Muscle of arm (tissue), 12 donors: ENCODE measurements around the gene ZG16B. TPM values are rescaled to one million over a fixed set of nuclear protein-coding genes. Genes with fewer than 3 reads are reported as not detected.

Experiments
- DNase-seq: peaks from one replicate; pipeline ENCODE4 v3.0.0-alpha.2; 2013
- polyA plus RNA-seq, 12 donors: library from polyadenylated mRNA; unstranded; fragments of 120-200 nt; gene quantifications; one replicate each; pipeline ENCODE4 v1.2.1, GENCODE V29; 2013; ENCODE audit not compliant: insufficient read length in 12 of 12

The ZG16B gene
- polyA plus RNA-seq, 12 donors = 0.23 to 0.97 (median 0.37) TPM; not detected in 5

DNA sequence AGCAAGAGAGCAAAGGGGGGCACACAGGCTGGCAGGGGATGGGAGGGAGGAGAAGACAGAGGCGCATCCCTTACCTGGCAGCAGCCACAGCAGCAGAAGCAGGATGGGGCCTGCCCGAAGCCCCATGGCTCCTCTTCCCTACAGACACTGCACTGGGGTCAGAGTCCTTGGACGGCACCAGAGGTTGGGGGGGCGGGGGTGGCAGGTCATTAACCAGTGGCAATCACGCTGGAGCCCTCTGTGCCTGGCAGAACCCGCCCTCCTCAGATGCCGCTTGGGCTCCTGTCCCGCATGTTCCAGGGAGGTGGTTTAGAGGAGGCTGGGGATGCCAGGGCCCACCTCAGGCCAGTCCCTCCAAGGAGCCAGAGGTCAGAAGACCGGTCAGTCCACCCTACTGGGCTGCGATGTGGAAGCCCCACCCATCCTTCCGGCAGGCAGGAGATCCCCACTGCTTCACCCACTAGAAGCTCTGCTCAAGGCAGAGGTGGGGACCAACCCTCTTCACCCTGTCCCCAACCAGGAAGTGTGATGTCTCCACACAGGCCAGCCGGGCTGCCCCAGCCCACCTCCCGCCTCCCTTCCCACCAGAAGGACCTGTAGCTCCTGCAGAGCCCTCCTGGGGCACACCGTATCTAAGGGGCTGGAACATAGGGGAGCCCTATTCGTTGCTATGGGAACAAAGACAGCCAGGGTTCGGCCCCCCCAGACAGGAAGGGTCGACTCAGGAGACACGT, 11.7 kb downstream of the ZG16B start:
- DNase-seq = no peak

DNA sequence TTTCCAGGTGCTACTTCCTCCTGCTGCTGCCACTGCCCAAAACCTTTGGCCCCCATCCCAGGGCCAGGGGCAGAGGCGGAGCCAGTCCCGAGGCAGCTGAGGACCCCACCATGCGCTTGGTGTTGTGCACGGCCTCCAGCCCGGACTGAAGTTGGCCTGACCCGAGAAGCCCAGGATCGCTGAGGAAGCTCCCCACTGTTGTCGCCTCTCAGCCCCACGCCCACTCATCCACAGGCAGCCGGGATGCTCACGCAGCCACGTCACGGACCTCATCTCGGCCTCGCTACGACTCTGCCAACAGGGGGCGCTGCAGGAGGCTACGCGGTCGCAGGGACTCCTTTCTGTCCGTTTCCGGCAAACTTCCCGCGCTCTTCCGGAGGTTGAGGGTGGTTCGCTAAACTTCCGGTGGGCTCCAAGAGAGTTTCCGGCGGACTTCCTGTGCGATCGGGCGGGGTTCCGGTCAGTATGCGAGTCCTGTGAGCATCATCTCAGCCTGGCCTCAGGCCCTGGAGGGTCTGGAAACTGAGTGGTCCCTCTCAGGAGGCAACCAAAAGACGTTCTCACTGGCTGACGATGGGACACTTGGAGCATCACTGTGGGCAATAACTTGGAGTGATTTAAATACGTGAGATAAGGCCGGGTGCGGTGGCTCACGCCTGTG, 12.4 kb downstream of the ZG16B start:
- peak; percentile 43 for DNase-seq

DNA sequence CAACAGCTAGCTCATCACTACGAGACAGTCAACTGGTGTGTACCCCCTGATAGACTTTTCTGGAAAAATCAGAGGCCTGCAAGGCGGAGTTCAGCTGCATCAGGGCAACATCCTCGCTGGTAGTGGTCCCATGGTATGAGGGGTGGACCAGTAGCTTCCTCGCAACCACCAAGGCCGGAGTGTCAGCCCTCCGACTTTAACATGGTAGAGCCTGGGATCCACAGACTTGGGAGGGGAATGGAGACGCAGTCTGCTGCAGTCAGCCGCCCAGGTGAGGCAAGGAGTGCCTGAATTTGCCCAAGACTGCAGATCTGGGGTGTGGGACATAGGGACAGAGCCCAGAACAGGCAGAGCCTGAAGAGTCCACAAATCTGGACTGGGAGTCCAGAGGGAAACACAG, 13.4 kb downstream of the ZG16B start:
- no peak for DNase-seq

DNA sequence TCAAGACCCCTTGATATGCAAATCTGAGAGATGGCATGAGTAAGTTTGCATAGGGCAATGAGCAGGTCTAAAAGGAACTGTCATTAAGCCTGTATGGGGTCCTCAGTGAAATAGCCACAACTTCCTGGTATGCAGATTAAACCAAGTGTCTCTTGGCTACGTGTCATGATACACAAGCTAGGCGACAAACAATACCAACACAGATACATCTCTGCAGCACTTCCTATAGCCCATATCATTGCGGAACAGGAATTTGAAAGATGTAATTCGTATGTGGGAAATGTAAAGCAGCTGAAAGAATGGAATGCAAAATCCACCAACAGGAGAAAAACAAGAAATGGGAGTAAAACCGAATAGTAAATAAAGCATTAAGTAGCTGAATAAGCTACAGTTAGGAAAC, 15.0 kb downstream of the ZG16B start:
- DNase-seq = no peak

DNA sequence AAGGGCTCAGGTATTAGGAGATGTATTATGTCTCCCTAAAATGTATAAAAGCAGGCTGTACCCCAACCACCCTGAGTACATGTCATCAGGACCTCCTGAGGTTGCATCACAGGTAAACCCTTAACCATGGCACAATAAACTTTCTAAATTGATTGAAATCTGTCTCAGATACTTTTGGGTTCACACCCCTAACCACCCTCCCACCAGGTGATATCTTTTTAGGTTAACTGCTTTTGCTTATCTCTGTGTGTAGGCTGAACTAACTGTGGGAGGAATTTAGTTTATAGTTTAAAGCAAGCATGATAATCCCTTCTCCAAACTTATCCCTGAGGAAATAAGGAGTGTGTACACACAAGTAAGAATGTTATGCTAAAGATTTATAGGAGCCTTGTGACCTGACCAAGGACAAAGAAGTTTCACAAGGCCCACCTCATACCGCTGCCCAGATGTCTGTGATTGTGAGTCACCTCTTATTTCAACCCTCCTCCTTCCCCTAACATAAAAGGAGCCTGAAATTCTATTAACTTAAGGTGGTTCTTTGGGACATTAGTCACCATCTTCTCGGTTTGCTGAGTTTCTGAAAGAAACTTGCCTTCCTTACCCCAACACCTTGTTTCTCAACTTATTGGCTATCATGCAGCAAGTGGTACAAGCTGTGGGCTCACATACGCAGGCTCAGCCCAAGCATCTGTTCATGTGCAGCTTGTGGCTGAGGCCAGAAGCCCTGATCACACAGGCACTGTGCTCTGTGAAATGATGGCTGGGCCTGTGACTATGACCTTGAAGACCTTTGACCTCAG, 16.6 kb downstream of the ZG16B start:
- DNase-seq = no peak

DNA sequence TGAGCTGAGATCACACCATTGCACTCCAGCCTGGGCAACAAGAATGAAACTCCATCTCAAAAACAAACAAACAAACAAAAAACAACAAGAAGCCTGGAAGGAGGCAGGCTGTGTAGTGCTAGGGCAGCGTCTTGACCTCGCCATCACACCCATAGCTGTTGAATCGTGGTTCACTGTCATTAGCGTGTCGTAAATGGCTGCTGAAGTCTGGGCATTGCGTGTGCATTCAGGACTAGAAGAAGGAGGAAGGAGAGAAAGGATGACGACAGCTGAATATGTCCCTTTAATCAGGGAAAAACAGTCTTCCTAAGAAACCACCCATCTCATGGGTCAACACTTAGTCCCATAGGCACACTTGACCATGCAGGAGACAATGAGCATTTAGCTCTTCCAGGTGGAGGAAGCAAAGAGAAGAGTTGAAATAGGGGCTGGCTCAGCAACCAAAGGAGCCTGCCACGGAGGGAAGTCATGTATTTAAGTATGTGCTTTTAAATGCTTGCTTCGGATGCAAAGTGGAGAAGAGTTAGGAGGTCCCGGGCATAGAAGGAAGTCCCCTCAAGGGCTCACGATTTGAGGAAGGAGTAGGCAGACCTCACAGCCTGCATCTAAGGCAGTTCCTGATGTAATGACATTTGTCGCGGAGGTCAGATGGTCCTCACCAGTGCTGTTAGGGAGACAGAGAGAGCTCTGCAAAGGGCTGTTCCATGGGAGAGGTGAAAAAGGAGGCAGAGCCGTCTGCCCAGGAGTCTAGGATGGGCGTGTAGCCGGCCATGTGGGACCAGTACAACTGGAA, 19.0 kb downstream of the ZG16B start:
- no peak for DNase-seq

DNA sequence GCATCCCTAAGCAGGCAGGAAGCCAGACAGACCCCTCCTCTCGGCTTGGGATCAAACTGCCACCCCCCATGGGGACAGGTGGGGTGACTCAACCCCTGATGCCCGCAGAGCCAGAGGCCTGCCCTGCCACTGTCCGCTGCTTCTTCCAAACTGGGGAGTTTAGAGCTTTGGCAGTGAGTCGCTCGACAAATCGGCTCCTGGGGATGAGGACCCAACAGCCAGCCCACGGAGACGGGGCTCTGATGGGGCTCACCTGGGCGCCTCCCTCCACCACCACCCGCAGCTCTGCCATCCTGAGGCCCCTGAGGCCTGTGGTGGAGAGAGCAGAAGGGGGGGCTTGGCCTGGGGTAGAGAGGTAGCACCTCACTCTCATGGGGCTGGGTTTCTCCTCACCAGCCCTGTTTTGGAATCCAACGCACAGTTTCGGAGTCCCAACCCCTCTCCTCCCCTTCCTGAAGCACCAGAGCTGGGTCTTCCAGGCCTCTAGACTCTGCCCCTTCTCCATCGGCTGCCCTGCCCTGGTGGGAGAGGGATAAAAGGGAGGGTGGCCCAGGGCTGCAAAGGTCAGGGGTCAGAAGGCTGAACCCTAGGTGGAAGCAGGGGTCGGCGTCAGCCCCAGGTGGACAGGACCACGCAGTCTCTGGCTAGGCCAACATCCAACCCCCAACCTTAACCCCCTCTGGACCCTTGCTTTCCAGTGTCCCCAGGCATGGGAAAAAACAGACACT, 22.1 kb downstream of the ZG16B start:
- DNase-seq = no peak

DNA sequence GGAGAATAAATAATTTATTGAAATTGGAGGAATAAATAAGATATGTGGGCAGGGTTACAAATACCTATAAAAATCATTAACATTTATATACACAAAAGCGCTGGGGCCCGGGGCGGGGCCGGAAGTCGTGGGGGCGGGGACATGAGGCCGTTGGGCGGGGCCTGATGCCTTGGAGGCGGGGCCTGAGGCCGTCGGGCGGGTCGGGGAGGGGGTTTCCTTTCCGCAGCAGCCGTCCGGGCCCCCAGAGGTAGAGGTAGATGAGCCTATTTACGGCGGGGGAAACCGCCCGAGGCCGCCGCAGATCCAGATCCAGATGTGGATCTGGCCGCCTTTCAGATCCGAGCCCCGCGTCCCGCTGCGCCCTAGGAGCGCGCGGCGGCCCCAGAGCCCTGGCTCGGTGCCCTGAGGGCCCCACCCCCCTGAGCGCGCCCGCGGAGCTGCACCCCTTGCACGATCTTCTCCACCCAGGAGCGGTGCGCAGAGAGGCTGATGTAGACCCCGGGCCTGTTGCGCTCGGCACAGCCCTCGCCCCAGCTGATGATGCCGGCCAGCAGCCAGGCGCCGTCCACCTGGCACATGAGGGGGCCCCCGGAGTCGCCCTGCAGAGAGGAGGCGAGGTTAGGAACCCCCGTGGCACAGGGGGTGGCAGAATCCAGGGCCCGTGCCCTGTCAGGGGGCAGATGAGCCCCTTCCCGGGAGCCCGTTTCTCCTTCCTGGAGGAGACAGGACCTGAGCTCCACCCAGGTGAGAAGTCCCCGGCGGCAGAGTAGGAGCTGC, 22.8 kb downstream of the ZG16B start:
- DNase-seq = no peak

DNA sequence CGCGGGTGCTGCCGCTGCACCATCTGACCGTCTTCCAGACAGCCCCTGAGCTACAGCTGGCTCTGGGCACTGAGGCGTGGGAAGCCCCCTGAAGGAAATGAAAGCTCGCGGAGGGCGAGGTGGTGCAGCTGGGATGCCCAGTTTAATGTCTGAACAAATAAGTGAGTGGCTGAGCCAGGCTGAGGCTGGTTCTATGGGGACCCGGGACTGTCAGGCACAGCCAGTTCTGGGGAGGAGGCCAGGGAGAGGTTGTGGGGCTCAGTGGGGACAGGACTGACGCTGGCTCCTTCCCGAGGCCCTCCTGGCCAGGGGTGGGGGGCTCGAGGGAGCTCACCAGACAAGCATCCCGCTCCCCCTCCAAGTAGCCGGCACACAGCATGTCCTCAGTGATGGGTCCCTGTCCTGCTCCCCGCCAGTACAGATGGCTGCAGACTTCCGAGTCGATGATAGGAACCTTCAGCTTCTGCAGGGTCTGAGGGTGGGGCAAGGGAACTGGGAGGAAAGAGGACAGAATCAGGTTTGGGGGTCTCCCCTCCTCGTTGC, 23.5 kb downstream of the ZG16B start:
- DNase-seq = no peak

DNA sequence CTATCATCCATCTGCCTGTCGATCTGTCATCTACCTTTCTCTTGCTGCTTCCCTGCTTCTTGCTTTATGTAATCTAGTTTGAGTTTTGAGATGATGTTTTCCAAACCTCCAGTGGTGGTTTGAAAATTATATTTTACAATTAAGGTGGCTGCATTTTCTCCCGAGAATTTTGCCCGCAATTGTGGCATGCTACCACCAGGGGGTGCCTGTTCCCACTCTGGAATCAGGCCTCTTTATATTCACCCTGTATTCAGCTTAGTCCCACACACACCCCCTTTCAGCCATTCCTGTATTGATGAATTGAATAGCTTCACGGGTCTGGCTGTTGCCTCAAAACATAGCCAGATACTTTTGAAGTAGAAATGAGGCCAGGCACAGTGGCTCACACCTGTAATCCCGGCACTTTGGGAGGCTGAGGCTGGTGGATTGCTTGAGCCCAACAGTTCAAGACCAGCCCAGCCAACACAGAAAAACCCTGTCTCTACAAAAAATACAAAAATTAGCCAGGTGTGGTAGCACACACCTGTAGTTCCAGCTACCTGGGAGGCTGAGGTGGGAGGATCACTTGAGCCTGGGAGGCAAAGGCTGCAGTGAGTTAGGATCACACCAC, 24.7 kb downstream of the ZG16B start:
- no peak for DNase-seq

DNA sequence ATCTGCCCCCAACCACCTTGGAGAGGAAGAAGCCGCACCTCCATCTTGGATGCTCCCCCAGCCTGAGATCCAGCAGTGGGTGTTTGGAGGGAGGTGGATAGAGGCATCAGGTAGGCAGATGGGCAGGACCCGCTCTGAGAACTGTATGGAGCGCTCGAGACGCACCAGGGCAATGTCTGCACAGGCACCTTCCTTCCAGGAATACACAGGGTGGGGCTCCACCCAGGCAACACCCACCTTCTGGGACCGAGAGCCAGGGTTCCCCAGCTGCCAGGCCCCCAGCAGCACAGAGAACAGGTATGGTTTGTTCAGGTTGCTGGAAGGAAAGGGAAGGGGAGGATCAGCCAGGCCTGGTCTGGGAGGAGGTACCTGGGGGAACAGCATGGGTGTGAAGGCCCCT, 25.4 kb downstream of the ZG16B start:
- DNase-seq = no peak

DNA sequence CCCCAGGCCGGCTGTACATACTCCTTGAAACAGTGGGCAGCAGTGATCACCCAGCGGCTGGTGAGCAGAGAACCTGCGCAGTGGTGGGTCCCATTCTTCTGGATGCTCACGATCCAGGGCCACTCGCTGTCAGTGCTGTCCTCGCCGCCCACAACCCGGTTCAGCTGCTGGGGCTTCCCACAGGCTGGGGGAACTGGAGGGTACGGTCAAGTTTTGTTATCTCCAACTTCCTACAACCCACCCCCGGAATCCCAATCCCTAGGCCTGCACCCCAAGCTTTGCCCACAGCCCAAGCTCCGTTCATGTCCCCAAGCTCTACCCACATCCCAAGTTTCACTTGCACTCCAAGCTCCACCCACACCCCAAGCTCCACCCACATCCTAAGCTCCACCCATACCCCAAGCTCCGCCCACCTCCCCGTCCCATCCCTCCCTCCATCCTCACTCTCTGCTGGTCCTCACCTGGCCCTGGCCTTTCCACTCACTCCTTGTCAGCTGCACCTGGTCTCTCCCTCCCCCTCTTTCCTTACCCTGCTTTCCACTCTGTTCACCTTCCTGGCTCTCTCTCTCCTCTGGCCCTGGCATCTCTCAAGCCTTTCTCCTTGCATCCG, 26.1 kb downstream of the ZG16B start:
- no peak for DNase-seq

DNA sequence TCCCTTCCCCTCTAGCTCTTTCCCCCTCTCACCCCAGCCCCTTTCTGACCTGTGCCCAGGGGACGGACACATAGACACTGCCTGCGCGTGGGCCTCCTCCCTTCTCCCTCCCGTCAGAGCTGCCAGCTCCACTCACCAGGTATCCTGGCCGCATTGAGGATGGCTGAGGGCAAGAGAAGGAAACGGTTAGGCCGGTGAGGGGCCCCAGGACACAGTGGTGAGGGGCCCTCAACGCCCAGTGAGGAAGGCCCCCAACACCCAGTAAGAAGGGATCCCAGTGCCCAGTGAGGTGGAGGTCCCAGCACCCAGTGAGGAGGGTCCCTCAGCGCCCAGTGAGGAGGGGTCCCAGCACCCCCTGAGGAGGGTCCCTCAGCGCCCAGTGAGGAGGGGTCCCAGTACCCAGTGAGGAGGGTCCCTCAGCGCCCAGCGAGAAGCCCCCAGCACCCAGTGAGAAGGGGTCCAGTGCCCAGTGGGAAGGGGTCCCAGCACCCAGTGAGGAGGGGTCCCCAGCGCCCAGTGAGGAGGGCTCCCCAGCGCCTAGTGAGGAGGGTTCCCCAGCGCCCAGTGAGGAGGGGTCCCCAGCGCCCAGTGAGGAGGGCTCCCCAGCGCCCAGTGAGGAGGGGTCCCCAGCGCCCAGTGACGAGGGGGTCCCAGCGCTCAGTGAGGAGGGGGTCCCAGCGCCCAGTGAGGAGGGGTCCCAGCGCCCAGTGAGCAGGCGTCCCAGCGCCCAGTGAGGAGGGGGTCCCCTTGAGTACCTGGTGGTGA, 26.8 kb downstream of the ZG16B start:
- no peak for DNase-seq

DNA sequence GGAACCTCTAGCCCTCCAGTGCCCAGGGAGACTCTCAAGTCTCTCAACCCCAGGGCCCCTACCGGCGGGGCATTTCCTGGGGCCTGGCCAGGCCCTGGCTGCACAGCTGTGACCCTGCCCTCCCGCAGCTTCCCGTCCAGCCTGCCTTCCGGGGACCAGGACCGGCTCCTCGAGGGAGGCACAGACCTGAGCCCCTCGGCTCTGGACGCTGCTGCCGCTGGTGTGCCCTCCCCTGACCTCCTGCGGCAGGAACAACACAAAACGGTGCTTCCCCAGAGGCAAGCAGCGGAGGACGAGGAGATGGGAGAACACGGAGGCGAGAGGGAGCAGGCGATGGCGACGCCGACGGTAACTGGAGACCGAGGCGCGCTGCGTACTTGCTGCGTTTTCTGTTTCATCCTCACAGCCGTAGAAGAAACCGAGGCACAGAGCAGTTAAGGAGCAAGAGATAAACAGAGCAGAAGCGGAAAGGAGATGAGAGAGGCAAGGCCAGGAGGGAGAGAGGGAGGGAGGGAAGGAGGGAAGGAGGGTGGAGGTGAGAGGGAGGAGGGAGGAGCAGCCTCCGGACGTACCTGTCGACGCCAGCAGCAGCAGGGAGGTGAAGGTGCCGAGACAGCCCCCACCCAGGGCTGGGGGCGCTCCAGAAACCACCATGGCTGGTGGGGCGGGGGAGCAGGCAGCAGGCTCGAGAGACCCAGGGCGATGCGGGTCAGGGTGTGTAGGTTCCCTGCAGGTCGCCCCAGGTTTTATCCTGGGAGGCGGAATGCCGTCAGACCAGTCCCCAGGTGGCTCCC, 27.5 kb downstream of the ZG16B start, which contains the start of gene PRSS22:
TSS of gene PRSS22 (minus strand) at position 720 of the 794 bp plus-strand sequence. CDS start at position 654, 66 bp downstream.
- DNase-seq = no peak

DNA sequence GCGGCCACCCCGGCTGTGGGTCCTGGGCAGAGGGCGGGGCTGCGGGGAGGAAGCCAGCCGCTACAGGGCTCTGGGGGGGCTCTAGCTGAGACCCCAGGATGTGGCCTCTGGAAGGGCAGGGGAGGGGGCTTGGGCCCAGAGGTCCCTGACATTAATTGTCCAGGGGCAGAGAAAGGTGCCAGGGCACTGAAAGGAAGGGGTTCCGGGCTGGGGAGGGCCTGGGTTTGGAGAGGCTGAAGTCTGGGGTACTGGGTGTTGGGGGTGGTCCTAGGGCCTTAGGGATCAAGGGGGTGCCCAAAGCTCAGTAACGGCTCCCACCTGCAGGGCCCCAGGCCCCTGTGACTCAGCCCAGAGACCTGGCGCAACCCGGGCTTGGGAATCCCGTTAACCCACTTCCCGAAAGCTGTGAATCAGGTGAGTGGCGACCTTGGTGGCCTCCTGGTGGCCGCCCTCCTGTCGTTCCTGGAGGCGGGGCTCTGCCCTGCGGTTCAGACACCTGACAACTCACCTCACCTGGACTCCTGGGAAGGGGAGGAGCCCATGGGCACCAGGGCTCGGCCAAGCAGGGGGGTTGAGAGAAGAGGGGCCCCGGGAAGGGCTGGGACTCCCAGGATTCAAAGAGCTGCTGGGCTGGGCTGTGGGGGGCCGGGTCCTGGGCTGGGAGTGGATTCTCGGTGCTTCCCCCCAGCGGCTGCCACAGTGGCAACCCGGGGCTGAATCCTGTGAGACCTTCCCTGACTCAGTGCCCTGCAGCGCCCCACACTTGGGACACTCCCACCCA, 28.3 kb downstream of the ZG16B start:
- no peak for DNase-seq

DNA sequence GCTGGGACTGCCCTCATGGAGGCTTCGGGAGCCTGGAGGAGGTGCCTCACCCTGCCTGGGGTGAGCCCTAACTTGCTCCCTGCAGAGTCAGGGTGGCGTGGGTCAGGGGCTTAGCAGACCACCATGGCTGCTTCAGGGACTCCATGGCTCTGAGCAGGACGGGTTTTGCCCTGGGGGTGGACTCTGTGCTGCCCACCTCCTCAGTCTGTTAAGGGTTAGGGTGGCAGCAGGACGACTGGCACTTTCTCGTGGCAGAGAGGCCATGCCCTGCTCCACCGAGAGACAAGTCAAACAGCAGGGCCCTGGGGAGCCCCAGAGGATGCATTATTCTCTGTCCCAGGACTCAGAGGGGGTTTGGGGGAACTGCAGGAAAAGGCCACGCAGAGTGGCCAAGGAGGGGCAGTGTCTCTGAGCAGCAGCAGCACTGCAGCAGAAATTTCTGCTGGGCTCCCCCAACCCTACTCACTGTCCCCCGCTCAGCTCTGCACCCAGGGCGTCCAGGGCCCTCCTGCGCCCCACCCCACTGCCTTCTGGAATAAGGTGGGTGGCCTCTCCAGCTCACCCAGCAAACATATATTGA, 29.7 kb downstream of the ZG16B start:
- DNase-seq = no peak
